Hepatocyte (in vitro differentiated cells): ENCODE results near the gene SCAF4. TPM values are rescaled to one million over a fixed set of nuclear protein-coding genes. Genes with fewer than 3 reads are reported as not detected.

ENCODE experiments used
- DNase-seq: peaks from one replicate; pipeline ENCODE4 v3.0.0-alpha.2; 2016; ENCODE audit warnings: low spot score
- H2AFZ ChIP-seq: fragments of 200-600 bp; sonication (generic); 2 replicates; pipeline ENCODE4 v1.6.0; 2016; ENCODE audit warnings: antibody characterized with exemption, mild to moderate bottlenecking
- H3K27ac ChIP-seq: fragments of 200-600 bp; sonication (generic); 2 replicates; pipeline ENCODE4 v1.5.1; 2016; ENCODE audit warnings: mild to moderate bottlenecking
- H3K27me3 ChIP-seq: fragments of 200-600 bp; sonication (generic); 2 replicates; pipeline ENCODE4 v1.6.1; 2016
- H3K36me3 ChIP-seq: fragments of 200-600 bp; sonication (generic); replicated peaks from 2 replicates; pipeline ENCODE4 v1.5.1; 2016; ENCODE audit warnings: low read depth; ENCODE audit not compliant: insufficient read depth
- H3K4me1 ChIP-seq: fragments of 200-600 bp; sonication (generic); 2 replicates; pipeline ENCODE4 v1.5.1; 2016; ENCODE audit warnings: mild to moderate bottlenecking, moderate library complexity; ENCODE audit not compliant: insufficient read depth
- H3K4me2 ChIP-seq: fragments of 200-600 bp; sonication (generic); 2 replicates; pipeline ENCODE4 v1.6.0; 2016
- H3K4me3 ChIP-seq: fragments of 200-600 bp; sonication (generic); 2 replicates; pipeline ENCODE4 v1.5.1; 2016; ENCODE audit warnings: mild to moderate bottlenecking
- H3K79me2 ChIP-seq: fragments of 200-600 bp; sonication (generic); 2 replicates; pipeline ENCODE4 v1.6.0; 2017; ENCODE audit warnings: mild to moderate bottlenecking
- H3K9me2 ChIP-seq: fragments of 200-600 bp; sonication (generic); replicated peaks from 2 replicates; pipeline ENCODE4 v1.6.0; 2017; ENCODE audit warnings: mild to moderate bottlenecking; ENCODE audit not compliant: insufficient read depth
- H3K9me3 ChIP-seq: fragments of 200-600 bp; sonication (generic); 2 replicates; pipeline ENCODE4 v1.5.1; 2016; ENCODE audit warnings: low read depth, mild to moderate bottlenecking
- H4K20me1 ChIP-seq: fragments of 200-600 bp; sonication (generic); 2 replicates; pipeline ENCODE4 v1.6.0; 2016; ENCODE audit warnings: mild to moderate bottlenecking; ENCODE audit not compliant: insufficient read depth, poor library complexity, severe bottlenecking
- EZH2 ChIP-seq: fragments of 200-600 bp; sonication (generic); IDR thresholded peaks from 2 replicates; pipeline ENCODE4 v1.6.1; 2016; ENCODE audit warnings: antibody characterized with exemption, mild to moderate bottlenecking, borderline replicate concordance
- EZH2phosphoT487 ChIP-seq: fragments of 200-600 bp; sonication (generic); IDR thresholded peaks from one replicate; pipeline ENCODE4 v1.6.1; 2018; ENCODE audit warnings: antibody characterized with exemption, mild to moderate bottlenecking, low read depth, moderate library complexity; ENCODE audit not compliant: unreplicated experiment, severe bottlenecking
- WGBS: methylation state at CpG from one replicate; pipeline ENCODE4 v1.1.6; 2016; ENCODE audit warnings: low lambda C conversion rate; ENCODE audit errors: missing lambda C conversion rate; 5-methylcytosine and 5-hydroxymethylcytosine counted together
- polyA plus RNA-seq: library from polyadenylated mRNA; unstranded; fragments of >200 nt; fragmentation: Nextera tagmentation; extraction: Ambion mirVana; gene quantifications from 2 replicates; pipeline ENCODE4 v1.2.1, GENCODE V29; 2016
- total RNA-seq: library from RNA; depleted of rRNA; stranded (reverse); fragments of >200 nt; gene quantifications from 2 replicates; pipeline ENCODE4 v1.2.3, GENCODE V29; 2014
- TF ChIP-seq, protein P1 (sequence below): fragments of 200-600 bp; sonication (generic); IDR thresholded peaks from 2 replicates; pipeline ENCODE4 v1.5.1; 2016; ENCODE audit warnings: antibody characterized with exemption, mild to moderate bottlenecking; ENCODE audit not compliant: poor library complexity

SCAF4 gene
- total and polyA plus RNA-seq, 2 experiments from 2014 or later: 18.7 to 33.1 TPM

DNA sequence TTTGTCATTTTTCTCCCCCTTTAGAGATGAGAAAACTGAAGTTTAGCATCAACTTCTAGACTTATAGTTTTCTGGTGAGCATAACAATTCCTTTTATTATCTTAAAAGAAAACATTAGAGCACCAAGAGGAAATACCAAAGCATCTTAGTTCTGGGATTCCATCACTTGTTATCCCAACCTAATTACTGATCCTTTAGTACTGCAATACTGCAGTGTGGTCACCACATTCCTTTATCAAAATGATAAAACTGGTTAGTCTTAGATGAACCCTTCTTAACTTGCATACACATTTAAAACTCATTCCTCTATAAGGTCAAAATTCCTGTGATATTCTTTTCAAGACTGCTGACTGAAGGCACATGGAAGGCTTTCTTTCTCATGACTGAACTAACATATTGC lies 49.3 kb downstream of the SCAF4 start:
- Histone ChIP-seq H3K27me3 (no peaks in the 10 kb centered on the region), H3K27ac (no peak overlapping the region), H3K9me2 (no peaks in the 10 kb centered on the region), H3K4me2 (no peak overlapping the region), H2AFZ (no peak overlapping the region), H3K4me3 (no peak overlapping the region), H3K4me1 (no peaks in the 10 kb centered on the region), H3K9me3 (no peaks in the 10 kb centered on the region), H3K36me3 (no peaks in the 10 kb centered on the region), H3K79me2 (peaks cover 18% of the 10 kb centered on the region), H4K20me1 (no peaks in the 10 kb centered on the region)
- DNase-seq: no peak
- TF ChIP-seq EZH2phosphoT487 (no peak), EZH2 (no peak)
- TF ChIP-seq, protein P1, sequence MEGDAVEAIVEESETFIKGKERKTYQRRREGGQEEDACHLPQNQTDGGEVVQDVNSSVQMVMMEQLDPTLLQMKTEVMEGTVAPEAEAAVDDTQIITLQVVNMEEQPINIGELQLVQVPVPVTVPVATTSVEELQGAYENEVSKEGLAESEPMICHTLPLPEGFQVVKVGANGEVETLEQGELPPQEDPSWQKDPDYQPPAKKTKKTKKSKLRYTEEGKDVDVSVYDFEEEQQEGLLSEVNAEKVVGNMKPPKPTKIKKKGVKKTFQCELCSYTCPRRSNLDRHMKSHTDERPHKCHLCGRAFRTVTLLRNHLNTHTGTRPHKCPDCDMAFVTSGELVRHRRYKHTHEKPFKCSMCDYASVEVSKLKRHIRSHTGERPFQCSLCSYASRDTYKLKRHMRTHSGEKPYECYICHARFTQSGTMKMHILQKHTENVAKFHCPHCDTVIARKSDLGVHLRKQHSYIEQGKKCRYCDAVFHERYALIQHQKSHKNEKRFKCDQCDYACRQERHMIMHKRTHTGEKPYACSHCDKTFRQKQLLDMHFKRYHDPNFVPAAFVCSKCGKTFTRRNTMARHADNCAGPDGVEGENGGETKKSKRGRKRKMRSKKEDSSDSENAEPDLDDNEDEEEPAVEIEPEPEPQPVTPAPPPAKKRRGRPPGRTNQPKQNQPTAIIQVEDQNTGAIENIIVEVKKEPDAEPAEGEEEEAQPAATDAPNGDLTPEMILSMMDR: no peak

DNA sequence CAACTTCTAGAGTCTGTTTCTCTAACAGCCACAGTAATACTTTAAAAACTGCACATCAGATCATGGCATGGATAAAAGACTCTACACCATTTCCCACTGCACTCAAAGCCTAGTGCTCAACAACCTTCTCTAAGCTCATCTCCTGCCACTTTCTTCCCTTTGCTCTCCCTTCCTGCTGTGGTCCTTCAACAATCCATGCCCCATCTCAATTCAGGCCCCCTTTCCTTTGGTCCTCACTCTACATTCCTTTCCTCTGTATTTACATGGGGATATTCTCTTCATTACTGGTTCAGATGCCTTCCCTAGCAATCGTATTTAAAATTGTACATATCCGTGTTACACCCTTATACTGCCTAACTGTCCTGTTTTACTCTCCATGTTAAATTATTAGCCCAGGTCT lies 53.4 kb downstream of the SCAF4 start:
- Histone ChIP-seq H3K4me3 (no peak overlapping the region), H3K79me2 (peaks cover 7% of the 10 kb centered on the region), H3K36me3 (no peaks in the 10 kb centered on the region), H4K20me1 (no peaks in the 10 kb centered on the region), H3K27me3 (no peaks in the 10 kb centered on the region), H3K9me2 (no peaks in the 10 kb centered on the region), H3K4me2 (no peak overlapping the region), H3K9me3 (no peaks in the 10 kb centered on the region), H3K4me1 (no peaks in the 10 kb centered on the region), H2AFZ (no peak overlapping the region), H3K27ac (no peak overlapping the region)
- DNase-seq: no peak
- TF ChIP-seq, protein P1: no peak
- TF ChIP-seq EZH2phosphoT487: no peak
- no peak for TF ChIP-seq EZH2
- 92% methylated on average over 2 of the region's 2 CpGs for WGBS

DNA sequence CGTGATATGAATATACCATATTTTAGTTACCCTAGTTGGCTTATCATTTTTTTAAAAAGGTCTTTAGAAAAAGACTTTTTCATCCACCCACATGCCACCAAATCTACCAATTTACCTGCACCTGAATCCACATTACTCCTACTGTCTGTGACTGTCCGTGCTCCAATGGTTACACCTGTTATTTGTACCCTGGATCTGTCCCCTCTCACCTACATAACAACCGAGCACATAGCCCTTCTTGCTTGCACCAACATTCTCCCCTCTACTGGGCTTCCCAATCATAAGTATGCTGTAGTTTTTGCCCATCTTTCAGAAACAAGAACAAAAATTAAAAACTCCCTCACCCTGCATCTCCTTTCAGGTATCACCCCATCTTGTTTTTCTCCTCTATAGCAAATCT lies 54.9 kb downstream of the SCAF4 start:
- Histone ChIP-seq H3K4me2 (no peak overlapping the region), H2AFZ (no peak overlapping the region)
- 98% methylated on average over 3 of the region's 3 CpGs for WGBS

More for the DNA sequence above, 54.9 kb downstream of the SCAF4 start:
- H4K20me1 ChIP-seq: no peaks in the 10 kb centered on the region
- H3K9me2 ChIP-seq: no peaks in the 10 kb centered on the region
- H3K27ac ChIP-seq: no peak overlapping the region
- no peak overlapping the region for H3K4me3 ChIP-seq
- H3K27me3 ChIP-seq: no peaks in the 10 kb centered on the region
- peaks cover 7% of the 10 kb centered on the region for H3K79me2 ChIP-seq
- no peaks in the 10 kb centered on the region for H3K36me3 ChIP-seq
- no peak for DNase-seq
- H3K9me3 ChIP-seq: no peaks in the 10 kb centered on the region
- TF ChIP-seq, protein P1: no peak
- TF ChIP-seq EZH2 (no peak), EZH2phosphoT487 (no peak)
- no peaks in the 10 kb centered on the region for H3K4me1 ChIP-seq
